Erythroblast (primary cell): ENCODE measurements around the gene MATR3.
A peak's percentile ranks its signal among the peaks of the same experiment; 100 is the strongest.

Experiments
- GATA1 ChIP-seq: IDR thresholded peaks from 2 replicates; pipeline ENCODE4 v1.6.1; 2011; ENCODE audit warnings: low read depth, mild to moderate bottlenecking, control low read depth, low read length, moderate library complexity
- POLR2A ChIP-seq: IDR thresholded peaks from 2 replicates; pipeline ENCODE4 v1.6.1; 2011; ENCODE audit warnings: mild to moderate bottlenecking, low read length

GRCh38 chr5:139341689-139342422 is 48.3 kb downstream of the MATR3 start, which contains the start of gene PAIP2:
- TF ChIP-seq POLR2A (peak; percentile 96), GATA1 (no peak)
